Colonic mucosa (tissue), 4 donors: ENCODE data around the gene CALN1. TPM values are rescaled to one million over a fixed set of nuclear protein-coding genes. Genes with fewer than 3 reads are reported as not detected.

Experiments used
- DNase-seq: peaks from one replicate; pipeline ENCODE4 v3.0.0-alpha.2; 2020
- H3K27ac ChIP-seq: fragments of 200-600 bp; one replicate; pipeline ENCODE4 v1.8.0; 2021
- H3K27me3 ChIP-seq: fragments of 200-600 bp; one replicate; pipeline ENCODE4 v1.8.0; 2021
- H3K36me3 ChIP-seq: fragments of 200-600 bp; one replicate; pipeline ENCODE4 v1.8.0; 2021
- H3K4me1 ChIP-seq: fragments of 200-600 bp; one replicate; pipeline ENCODE4 v1.8.0; 2021; ENCODE audit warnings: mild to moderate bottlenecking
- H3K4me3 ChIP-seq: fragments of 200-600 bp; one replicate; pipeline ENCODE4 v1.8.0; 2021
- H3K9ac ChIP-seq, 2 donors: one replicate each; pipeline ENCODE4 v1.7.0; 2013; ENCODE audit warnings: control low read depth in 2 of 2, low read depth in 2 of 2, low read length in 2 of 2
- H3K9me3 ChIP-seq: fragments of 200-600 bp; one replicate; pipeline ENCODE4 v1.8.0; 2021
- CTCF ChIP-seq: fragments of 200-600 bp; IDR thresholded peaks from one replicate; pipeline ENCODE4 v1.8.0; 2022; ENCODE audit warnings: antibody characterized with exemption, mild to moderate bottlenecking
- intact Hi-C: fragments of 100-400 bp; cut with DNase I; formaldehyde crosslinking; loops from one replicate; pipeline ENCODE4 v1.14.1; 2022
- total RNA-seq, 2 donors: library from RNA; stranded (reverse); fragmentation: NEBNext Ultra II Directional in 1 of 2; extraction: Animal tissue kit (Norgen Biotek cat#: 25700) in 1 of 2; gene quantifications; one replicate each; pipeline ENCODE4 v1.2.1, GENCODE V29; 2021
- donor health status: healthy.
- donor health status: DM: no; HTN: no; CAD: no.
- donor health status: DM: no; HTN: no; CAD: no.

CALN1 gene
- total RNA-seq, 2 donors from 2014 or later: 0.37 TPM; not detected in 1

GRCh38 chr7:71962636-71963035 lies 449.5 kb downstream of the CALN1 start:
- intact Hi-C loops: no loop called here

GRCh38 chr7:71961283-71961682 lies 450.9 kb downstream of the CALN1 start:
- TF ChIP-seq CTCF: no peak
- H3K27me3 ChIP-seq: no peaks in the 10 kb centered on the region
- H3K9ac ChIP-seq: no peak overlapping the region
- H3K9me3 ChIP-seq: no peaks in the 10 kb centered on the region
- H3K4me1 ChIP-seq: no peaks in the 10 kb centered on the region
- no peak overlapping the region for H3K4me3 ChIP-seq
- no peak overlapping the region for H3K27ac ChIP-seq
- intact Hi-C loops: no loop called here
- DNase-seq: no peak
- H3K36me3 ChIP-seq: no peaks in the 10 kb centered on the region

More at GRCh38 chr7:71962636-71963035, 449.5 kb downstream of the CALN1 start:
- no peak overlapping the region for H3K9ac ChIP-seq
- no peaks in the 10 kb centered on the region for H3K4me1 ChIP-seq
- H3K27ac ChIP-seq: no peak overlapping the region
- DNase-seq: no peak
- no peak overlapping the region for H3K4me3 ChIP-seq
- no peaks in the 10 kb centered on the region for H3K27me3 ChIP-seq
- TF ChIP-seq CTCF: no peak
- no peaks in the 10 kb centered on the region for H3K9me3 ChIP-seq
- H3K36me3 ChIP-seq: no peaks in the 10 kb centered on the region

GRCh38 chr7:71942115-71942514 lies 470.0 kb downstream of the CALN1 start:
- intact Hi-C loops: no loop called here
- Histone ChIP-seq H3K4me1 (no peaks in the 10 kb centered on the region), H3K9me3 (no peaks in the 10 kb centered on the region), H3K27me3 (no peaks in the 10 kb centered on the region), H3K27ac (no peak overlapping the region), H3K4me3 (no peak overlapping the region), H3K36me3 (no peaks in the 10 kb centered on the region), H3K9ac (no peak overlapping the region)
- no peak for DNase-seq
- no peak for TF ChIP-seq CTCF

- Histone ChIP-seq H3K4me3 (no peak overlapping the region), H3K4me1 (no peaks in the 10 kb centered on the region), H3K36me3 (no peaks in the 10 kb centered on the region), H3K27me3 (no peaks in the 10 kb centered on the region), H3K9ac (no peak overlapping the region), H3K27ac (no peak overlapping the region), H3K9me3 (no peaks in the 10 kb centered on the region)
- intact Hi-C loops: no loop called here
- DNase-seq: no peak
- no peak for TF ChIP-seq CTCF
These were observed 474.2 kb downstream of the CALN1 start for GRCh38 chr7:71937840-71938371.

GRCh38 chr7:71935674-71936073 lies 476.5 kb downstream of the CALN1 start:
- H3K4me1 ChIP-seq: no peaks in the 10 kb centered on the region
- H3K36me3 ChIP-seq: no peaks in the 10 kb centered on the region
- no peak overlapping the region for H3K27ac ChIP-seq
- intact Hi-C loops: no loop called here
- H3K27me3 ChIP-seq: no peaks in the 10 kb centered on the region
- no peak for TF ChIP-seq CTCF
- H3K9me3 ChIP-seq: no peaks in the 10 kb centered on the region
- no peak overlapping the region for H3K4me3 ChIP-seq
- DNase-seq: no peak
- no peak overlapping the region for H3K9ac ChIP-seq
